B cell (primary cell): ENCODE measurements around the gene CORO2A.

Source experiments
- CTCF ChIP-seq: fragments of 200-600 bp; IDR thresholded peaks from one replicate; pipeline ENCODE4 v1.8.0; 2022; ENCODE audit warnings: antibody characterized with exemption, mild to moderate bottlenecking
- EZH2 ChIP-seq: IDR thresholded peaks from 2 replicates; pipeline ENCODE4 v1.6.1; 2012; ENCODE audit warnings: borderline replicate concordance, low read depth, mild to moderate bottlenecking, moderate library complexity, low read length; ENCODE audit not compliant: insufficient read depth, poor library complexity, severe bottlenecking

GRCh38 chr9:98168941-98169488 lies 23.4 kb downstream of the CORO2A start:
- no peak for TF ChIP-seq EZH2
- TF ChIP-seq CTCF, result no peak
